ENCODE data around the gene TM7SF3.

- no peak for TF ChIP-seq CTCF (conservative IDR thresholded peaks at IDR 0.05 in 1 of 2, IDR thresholded peaks at IDR 0.05 in 1 of 2; ENCODE audit: extremely low read depth in 1 of 2, insufficient read depth in 1 of 2, low read depth in 1 of 2, low read length in 2 of 2)
- no peak for TF ChIP-seq EZH2 (IDR thresholded peaks at IDR 0.05; ENCODE audit: borderline replicate concordance, low read length)
Measured at GRCh38 chr12:26939192-26939832, 74.9 kb downstream of the TM7SF3 start.
